Renal pelvis (tissue), 4 donors: ENCODE data around the gene CA5A. TPM values are rescaled to one million over a fixed set of nuclear protein-coding genes. Genes with fewer than 3 reads are reported as not detected.

Source experiments
- DNase-seq: peaks from one replicate; pipeline ENCODE4 v3.0.0-alpha.2; 2013
- polyA plus RNA-seq, 3 donors: library from polyadenylated mRNA; unstranded; fragments of 120-200 nt; gene quantifications; one replicate each; pipeline ENCODE4 v1.2.1, GENCODE V29; 2013; ENCODE audit not compliant: insufficient read length in 3 of 3

Gene CA5A
- polyA plus RNA-seq, 3 donors, result 0.16 to 0.25 (median 0.17) TPM

GRCh38 chr16:87964049-87964659 lies 27.8 kb upstream of the CA5A start:
- DNase-seq, result no peak

- DNase-seq, result no peak
Observed at GRCh38 chr16:87963400-87963799, 27.1 kb upstream of the CA5A start.

- DNase-seq, result no peak
Observed at GRCh38 chr16:87961623-87962022, 25.3 kb upstream of the CA5A start.

- DNase-seq, result no peak
Observed at GRCh38 chr16:87960852-87961251, 24.5 kb upstream of the CA5A start.

- no peak for DNase-seq
Observed at GRCh38 chr16:87960296-87960695, 24.0 kb upstream of the CA5A start.

GRCh38 chr16:87959391-87959990 lies 23.2 kb upstream of the CA5A start:
- no peak for DNase-seq

GRCh38 chr16:87958632-87959031 lies 22.3 kb upstream of the CA5A start:
- DNase-seq, result no peak

GRCh38 chr16:87957296-87958094 lies 21.2 kb upstream of the CA5A start:
- DNase-seq, result no peak

- DNase-seq, result peak; percentile 71
Observed at GRCh38 chr16:87956365-87957231, 20.3 kb upstream of the CA5A start.

GRCh38 chr16:87956098-87956364 lies 19.7 kb upstream of the CA5A start:
- no peak for DNase-seq

- DNase-seq, result no peak
Observed at GRCh38 chr16:87955302-87956097, 19.2 kb upstream of the CA5A start.

- no peak for DNase-seq
Observed at GRCh38 chr16:87954826-87955225, 18.5 kb upstream of the CA5A start.

GRCh38 chr16:87954361-87954760 lies 18.0 kb upstream of the CA5A start:
- no peak for DNase-seq

GRCh38 chr16:87953308-87954215 lies 17.2 kb upstream of the CA5A start:
- no peak for DNase-seq

GRCh38 chr16:87952751-87953150 lies 16.4 kb upstream of the CA5A start:
- no peak for DNase-seq

GRCh38 chr16:87951552-87952538 lies 15.5 kb upstream of the CA5A start:
- DNase-seq, result peak; percentile 66

- peak; percentile 99 for DNase-seq
Observed at GRCh38 chr16:87950765-87951551, 14.6 kb upstream of the CA5A start, which contains the start of gene BANP. Gene BANP (plus strand): TSS chr16:87951434. CDS start chr16:87975116, 23,682 bp downstream.

GRCh38 chr16:87949071-87949744 lies 12.9 kb upstream of the CA5A start:
- DNase-seq, result no peak
